HG03354 (cell line): ENCODE measurements around the gene CEND1.

Experiments used
- ATAC-seq: cut with Tn5 transposase; IDR thresholded peaks from one replicate; pipeline ENCODE4 v1.9.1; 2021; ENCODE audit warnings: mild to moderate bottlenecking; ENCODE audit not compliant: unreplicated experiment, poor library complexity, severe bottlenecking

CEND1 gene

DNA sequence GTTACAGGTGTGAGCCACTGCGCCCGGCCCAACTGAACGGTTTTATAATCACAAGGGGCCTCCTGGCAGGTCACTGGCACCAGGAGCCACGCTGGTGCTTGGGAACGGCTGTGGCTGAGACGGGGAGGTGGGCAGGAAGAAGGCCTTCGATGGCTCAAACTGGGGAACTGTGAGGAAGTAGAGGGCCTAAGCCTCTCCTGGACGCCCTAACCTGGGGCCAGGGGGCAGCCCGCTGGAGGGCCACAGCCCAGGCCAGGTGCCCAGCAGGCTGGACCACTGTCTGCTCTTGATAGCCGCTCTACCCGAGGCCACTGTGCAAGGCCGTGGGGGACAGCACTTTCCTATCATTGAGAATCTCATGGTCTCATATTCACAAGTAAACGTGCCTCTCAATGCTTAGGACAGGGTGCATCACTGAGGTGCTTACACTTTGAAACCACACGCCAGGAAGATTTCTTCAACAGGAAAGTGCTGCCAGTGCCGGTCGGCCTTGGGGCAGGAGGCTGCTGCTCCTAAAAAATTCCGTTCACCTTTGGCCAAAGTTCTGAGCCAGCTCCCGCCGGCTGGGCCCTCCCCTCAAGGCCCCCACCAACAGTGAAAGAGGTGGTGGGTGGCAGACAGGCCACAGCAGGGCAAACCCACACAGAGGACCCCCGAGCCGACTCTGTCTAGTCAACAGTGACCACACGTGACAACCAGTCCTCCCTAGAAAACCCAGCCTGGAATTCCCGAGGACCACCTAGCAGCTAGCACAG is 19.8 kb downstream of the CEND1 start:
- no peak for ATAC-seq

DNA sequence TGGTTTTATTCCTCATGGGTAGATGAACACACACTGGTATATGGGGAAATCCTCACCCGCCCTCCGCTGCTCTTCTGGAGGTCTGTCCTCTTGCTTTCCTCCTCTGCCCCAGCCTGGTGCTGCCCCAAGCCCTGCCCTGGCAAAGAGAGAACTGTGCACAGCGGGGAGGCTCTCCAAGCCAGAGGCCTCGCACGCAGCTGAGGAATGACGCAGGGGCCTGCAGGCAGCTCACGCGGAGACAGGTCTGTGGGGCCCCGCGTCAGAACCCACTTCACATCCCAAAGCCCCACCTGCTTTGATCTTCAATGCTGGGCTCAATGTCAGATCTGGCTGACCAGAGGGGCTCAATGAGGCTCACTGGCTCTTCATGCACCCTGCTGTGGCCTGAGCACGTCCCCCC is 22.7 kb downstream of the CEND1 start:
- ATAC-seq: no peak

DNA sequence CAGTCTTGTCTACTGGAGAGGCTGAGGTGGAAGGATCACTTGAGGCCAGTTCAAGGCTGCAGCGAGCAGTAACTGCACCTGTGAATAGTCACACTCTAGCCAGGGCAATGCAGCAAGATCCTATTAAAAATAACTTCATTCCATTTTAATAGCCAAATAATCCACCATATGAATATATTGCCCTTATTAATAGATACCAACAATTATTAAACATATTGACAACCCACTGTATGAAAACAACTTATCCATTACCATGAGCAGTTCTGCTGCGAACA is 23.0 kb downstream of the CEND1 start:
- no peak for ATAC-seq

DNA sequence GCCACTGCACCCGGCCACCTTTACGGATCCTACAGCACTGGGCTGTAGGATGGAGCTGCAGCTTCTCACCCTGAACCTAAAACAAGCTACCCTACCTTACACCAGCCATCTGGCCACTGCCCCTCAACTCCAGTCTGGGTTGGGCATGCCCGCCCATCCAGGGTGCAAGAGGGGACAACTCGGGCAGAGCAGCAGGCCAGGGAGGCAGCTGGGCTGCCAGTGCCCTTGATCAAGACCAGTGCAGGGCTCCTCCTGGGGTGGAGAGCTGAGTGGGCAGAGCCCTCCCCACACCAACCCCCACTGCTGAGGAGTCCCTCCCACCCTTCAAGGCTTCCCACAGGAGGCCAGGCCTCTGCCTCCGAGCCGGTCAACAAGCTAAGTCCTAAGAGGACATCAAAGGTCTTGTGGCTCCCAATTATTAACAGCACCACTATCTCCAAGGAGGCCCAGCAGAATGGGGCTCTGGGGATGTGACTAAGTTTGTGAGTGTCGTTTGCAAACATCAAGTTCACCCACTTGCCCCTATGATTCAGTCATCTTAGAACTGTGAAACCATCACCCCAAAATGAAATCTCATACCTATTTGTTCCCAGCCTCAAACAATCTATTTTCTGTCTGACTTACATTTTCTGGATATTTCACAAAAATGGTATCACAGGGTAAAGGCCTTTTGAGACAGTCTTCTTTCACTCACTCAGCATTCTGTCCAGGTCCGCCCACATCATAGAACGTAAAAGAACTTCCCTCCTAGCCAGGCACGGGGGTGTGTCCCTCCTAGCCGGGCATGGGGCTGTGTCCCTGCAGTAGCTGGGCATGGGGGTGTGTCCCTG is 23.6 kb downstream of the CEND1 start:
- ATAC-seq: no peak

DNA sequence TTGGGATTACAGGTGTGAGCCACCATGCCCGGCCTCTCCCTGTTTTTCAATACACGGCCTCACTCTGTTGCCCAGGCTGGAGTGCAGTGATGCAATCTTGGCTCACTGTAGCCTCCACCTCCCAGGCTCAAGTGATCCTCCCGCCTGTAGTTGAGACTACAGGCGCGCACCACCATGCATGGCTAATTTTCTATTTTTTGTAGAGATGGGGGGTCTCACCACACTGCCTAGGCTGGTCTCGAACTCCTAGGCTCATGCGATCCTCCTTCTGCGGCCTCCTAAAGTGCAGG is 24.1 kb downstream of the CEND1 start:
- ATAC-seq: no peak

DNA sequence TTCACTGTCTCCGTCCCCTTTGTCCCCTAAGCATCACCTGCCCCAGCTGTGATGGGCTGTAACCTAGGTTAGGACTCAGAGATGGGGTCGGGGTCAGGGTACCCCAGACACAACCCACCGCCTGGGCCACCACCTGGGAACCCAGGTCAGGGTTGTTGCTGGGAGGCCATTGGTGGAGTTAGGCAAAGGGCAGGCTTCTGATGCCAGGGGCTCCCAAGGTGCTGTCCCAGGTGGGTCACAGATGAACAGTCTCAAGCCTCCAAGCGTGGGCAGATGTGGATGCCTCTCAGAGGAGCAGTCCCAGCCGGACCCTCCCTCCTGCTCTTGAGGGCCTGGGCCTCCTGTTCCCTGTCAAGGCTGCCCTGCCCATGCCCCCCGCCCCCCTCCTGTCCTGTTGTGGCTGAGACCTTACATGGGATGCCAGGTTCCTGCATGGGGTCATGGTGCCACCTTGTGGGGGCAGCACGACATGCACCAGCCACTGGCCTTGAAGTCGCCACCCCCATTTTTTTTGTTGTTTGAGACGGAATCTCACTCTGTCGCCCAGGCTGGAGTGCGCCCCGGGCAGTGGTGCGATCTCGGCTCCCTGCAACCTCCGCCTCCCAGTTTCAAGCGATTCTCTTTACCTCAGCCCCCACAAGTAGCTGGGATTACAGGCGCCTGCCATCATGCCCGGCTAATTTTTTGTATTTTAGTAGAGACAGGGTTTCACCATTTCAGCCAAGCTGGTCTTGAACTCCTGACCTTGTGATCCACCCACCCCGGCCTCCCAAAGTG is 24.7 kb downstream of the CEND1 start:
- no peak for ATAC-seq

DNA sequence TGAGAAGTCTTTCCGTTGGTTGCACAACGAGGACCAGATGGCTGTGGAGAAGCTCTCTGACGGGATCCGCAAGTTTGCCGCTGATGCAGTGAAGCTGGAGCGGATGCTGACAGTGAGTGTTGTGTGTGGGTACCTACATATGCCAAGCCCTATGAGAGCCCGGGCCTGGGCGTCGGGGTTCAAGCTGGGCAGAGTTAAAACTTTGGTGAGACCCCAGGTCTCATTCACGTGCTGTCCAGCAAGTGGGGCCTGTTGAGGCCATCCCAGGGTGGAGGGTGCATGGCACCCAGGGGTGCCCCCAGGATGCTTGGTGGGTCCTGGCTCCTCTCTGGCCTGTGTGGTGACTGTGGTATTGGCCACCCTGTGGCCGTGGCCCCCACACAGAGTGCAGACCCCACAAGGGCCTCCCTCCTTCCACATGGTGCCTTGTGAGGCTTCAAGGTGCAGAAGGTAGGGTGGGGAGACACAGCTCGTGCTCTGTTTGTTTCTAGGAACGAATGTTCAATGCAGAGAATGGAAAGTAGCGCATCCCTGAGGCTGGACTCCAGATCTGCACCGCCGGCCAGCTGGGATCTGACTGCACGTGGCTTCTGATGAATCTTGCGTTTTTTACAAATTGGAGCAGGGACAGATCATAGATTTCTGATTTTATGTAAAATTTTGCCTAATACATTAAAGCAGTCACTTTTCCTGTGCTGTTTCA is 25.4 kb downstream of the CEND1 start:
- ATAC-seq: no peak

DNA sequence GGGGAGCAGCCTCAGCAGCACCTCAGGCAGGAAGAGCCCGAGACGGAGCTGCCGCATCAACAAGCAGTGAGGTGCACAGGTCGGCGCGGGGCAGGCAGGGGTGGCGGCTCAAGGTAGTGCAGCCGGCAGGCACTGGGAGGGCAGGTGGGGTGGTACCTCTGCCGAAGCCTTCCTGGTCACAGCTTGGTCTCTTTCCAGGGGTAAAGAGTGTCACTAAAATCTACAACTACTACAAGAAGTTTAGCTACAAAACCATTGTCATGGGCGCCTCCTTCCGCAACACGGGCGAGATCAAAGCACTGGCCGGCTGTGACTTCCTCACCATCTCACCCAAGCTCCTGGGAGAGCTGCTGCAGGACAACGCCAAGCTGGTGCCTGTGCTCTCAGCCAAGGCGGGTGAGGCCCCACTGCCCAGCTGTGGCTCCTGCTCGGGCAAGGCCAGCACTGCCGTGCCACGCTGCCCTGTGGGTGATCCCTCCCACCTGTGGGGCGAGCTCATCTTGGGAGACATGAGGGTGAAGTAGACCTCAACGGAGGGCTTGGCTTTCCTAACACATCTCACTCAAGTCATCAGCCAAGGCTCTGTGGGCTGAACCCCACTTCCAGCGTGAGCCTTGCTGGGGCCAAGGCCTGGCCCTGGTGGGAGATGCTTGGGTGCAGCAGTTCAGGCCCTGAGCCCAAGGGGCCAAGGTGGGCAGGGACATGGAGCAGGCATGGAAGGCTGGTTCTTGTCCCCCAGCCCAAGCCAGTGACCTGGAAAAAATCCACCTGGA is 26.2 kb downstream of the CEND1 start:
- no peak for ATAC-seq

DNA sequence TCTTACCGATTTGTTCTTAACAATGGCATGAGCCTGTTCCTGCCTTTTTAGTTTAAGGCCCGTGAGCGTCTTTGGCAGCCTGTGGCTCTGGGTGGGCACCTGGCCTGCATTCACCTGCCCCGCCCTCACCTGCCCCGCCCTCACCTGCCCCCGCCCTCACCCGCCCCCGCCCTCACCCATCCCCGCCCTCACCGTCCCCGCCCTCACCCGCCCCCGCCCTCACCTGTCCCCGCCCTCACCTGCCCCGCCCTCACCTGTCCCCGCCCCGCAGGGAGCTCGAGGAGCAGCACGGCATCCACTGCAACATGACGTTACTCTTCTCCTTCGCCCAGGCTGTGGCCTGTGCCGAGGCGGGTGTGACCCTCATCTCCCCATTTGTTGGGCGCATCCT is 26.8 kb downstream of the CEND1 start:
- no peak for ATAC-seq

DNA sequence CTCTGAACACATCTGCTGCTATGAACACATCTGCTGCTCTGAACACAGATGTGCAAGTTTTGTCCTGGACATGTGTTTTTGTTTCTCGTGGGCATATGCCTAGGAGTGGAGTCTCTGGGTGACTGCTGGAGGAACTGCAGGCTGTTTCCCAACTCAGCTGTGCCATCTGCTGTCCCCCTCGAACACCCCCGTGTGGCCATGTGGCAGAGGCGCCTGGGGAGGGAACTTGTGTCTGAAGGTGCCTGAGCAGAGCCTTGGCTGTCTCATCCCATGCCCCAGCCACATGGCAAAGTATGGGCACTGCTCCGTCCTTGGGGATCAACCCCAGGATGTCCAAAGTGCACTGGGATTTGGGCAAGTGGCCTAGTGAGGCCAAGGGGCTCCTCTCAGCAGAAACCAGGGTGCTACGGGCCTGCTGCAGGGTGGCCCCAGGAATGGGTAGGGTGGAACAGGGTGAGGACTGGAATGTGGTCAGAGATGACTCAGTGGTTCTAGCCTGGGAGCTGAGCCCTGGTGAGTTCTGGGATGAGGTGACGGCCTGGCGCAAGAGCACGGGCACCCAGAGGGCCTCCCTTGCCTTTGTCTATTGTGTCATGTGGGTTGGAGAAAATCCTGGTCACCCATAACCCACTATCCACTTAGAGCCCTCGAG is 27.3 kb downstream of the CEND1 start:
- ATAC-seq: no peak

DNA sequence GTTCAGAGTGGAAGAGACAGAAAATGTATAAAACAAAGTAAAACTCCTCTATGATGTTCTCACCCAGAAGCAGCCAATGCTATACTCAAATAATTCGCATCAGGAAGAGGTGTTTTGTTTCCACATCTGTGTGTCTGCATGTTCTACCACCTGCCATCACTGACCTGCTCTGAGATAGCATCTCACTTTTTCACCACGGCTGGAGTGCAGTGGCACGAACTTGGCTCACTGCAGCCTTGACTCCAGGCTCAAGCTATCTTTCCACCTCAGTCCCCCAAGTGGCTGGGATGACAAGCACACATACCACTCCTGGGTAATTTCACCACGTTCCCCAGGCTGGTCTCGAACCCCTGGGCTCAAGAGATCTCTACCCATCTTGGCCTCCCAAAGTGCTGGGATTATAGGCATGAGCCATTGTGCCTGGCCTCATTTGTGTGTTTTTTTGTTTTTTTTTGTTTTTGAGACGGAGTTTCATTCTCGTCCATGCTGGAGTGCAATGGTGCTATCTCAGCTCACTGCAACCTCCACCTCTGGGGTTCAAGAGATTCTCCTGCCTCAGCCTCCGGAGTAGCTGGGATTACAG is 28.3 kb downstream of the CEND1 start:
- ATAC-seq: no peak

DNA sequence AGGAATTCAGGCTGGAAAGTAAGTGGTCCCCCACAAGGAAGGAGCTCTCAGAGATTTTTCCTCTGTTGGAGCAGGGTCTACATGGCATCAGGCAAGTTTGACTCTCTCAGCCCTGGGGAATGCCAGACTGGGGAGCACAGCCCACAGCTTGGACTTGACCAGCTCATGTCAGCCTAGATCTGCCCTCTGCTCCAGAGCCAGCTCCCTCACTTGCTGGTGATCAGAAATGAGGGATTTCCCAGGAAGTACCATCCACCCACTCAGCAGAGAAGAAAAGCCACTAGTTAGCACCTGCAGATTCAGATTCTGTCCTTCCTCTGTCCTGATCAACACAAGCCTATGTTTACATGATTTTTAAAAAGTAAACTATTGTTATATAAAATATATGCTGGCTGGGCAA is 29.7 kb downstream of the CEND1 start:
- ATAC-seq: no peak

DNA sequence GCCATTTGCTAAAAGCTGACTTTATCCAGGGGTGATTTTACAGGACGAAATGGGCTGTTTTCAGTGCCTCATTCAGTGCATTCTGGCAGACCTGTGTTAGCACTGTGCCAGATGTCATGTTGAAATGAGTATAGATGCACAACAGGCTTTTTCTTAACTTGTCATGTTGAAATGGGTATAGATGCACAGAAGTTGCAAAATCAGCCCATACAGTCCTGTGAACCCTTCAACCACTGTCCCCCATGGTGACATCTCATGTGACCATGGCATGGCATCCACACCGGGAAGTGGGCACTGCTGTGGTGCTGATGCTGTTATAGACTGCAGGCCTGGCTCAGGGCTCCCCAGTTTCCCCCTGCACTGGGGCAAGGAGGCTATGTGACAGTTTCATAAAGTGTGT is 40.2 kb downstream of the CEND1 start:
- no peak for ATAC-seq

DNA sequence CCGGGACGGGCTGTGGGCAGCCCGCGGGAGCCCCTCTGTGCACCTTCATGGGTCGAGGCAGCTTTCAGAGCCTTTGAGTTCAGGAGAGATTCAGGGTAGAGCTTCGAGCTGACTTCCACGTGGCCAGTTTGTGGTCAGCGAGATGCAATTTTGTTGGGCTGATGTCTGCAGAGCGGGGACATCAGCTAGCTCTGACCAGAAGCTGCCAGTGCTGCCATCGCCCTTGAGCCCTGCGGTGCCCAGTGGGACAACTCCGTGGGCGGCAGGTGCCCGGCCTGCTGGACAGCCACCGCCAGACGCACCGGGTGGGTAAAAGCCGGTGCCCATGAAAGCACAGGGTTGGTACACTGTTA is 41.9 kb downstream of the CEND1 start:
- ATAC-seq: peak; percentile 21

DNA sequence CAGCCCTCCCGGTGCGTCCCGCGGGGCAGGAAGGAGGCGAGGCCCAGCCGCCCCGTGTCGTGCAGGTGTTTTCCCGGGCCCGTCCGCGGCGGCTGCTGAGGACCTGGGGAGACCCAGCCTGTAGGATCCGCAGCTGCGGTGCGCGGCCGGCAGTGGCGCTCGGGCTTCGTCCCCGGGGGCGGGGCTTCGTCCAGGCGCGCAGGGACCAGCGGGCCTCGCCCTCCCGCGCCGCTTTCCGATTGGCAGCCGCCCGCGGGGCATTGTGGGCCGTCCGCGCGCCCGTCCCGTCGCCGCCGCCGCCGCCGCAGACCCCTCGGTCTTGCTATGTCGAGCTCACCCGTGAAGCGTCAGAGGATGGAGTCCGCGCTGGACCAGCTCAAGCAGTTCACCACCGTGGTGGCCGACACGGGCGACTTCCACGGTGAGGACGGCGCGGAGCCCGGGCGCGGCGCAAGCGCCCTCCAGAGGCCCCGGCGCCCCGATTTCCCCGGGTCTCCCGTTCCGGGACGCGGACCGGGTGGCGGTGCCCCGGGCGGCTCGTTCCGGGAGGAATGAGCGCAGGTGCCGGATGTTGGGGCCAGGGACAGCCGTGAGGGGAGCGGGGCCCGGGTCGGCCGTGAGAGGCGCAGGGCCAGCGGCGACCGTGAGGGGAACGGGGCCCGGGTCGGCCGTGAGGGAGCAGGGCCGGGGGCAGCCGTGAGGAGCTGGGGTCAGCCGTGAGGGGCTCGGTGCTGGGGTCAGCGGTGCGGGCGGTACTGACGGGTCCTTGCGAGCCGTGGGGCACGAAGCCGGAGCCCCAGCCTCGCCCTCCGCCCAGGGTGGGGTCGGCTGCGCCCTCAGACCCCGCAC is 42.5 kb downstream of the CEND1 start, which contains the start of gene TALDO1:
TALDO1 (plus strand) TSS at position 307 of the 849 bp plus-strand sequence; CDS start at position 325, 18 bp downstream.
- ATAC-seq: peak; percentile 89

DNA sequence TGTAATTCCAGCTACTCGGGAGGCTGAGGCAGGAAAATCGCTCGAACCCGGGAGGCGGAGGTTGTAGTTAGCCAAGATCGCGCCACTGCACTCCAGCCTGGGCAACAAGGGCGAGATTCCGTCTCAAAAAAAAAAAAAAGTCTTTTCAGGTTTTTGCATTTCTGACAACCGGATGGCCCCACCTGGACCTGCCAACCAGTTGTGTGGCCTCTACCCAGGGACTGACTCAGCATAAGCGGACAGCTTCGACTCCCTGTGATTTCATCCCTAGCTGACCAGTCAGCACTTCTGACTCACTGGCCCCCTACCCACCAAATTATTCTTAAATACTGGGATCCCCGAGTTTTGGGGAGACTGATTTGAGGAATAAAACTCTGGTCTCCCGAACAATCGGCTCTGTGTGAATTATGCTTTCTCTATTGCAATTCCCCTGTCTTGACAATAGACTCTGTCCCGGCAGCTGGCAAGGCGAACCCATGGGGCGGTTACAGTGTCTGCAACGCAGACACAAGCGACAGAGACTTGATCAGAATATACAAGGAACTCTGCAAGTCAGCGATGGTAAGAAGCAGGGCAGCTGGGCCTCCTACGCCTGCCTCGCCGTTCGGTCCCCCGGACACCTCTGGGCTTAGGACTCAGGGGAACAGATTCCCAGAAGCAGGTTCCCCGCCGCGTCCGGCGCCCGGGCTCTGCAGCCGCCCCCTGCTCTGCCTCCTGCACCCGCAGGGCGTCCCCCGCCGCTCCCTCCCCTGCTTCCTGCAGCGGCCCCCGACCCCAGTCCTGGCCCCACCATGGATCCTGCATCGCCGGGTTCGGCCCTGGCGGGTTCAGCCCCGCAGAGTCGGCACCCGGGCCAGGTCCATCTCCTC is 43.4 kb downstream of the CEND1 start:
- ATAC-seq: peak; percentile 20

DNA sequence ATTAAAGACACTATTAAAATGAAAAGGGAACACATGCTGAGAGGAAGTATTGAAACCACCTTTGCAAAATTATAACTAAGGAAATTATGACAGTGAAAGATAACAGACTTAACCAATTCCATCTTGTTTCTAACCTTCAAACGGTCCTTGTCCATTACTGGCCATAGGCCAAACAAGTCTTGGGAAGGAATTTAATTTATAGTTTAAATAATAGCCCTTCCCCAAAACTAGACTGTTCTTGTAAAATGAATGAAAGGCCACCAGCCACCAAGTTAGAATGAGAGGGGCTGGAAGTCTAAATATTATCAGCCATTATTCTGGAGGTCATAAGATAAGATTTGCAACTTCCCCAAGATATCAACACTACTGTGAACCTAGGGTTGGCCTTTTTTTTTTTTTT is 44.5 kb downstream of the CEND1 start:
- no peak for ATAC-seq
